ENCODE results near the gene ZNF322.

Gene ZNF322

DNA sequence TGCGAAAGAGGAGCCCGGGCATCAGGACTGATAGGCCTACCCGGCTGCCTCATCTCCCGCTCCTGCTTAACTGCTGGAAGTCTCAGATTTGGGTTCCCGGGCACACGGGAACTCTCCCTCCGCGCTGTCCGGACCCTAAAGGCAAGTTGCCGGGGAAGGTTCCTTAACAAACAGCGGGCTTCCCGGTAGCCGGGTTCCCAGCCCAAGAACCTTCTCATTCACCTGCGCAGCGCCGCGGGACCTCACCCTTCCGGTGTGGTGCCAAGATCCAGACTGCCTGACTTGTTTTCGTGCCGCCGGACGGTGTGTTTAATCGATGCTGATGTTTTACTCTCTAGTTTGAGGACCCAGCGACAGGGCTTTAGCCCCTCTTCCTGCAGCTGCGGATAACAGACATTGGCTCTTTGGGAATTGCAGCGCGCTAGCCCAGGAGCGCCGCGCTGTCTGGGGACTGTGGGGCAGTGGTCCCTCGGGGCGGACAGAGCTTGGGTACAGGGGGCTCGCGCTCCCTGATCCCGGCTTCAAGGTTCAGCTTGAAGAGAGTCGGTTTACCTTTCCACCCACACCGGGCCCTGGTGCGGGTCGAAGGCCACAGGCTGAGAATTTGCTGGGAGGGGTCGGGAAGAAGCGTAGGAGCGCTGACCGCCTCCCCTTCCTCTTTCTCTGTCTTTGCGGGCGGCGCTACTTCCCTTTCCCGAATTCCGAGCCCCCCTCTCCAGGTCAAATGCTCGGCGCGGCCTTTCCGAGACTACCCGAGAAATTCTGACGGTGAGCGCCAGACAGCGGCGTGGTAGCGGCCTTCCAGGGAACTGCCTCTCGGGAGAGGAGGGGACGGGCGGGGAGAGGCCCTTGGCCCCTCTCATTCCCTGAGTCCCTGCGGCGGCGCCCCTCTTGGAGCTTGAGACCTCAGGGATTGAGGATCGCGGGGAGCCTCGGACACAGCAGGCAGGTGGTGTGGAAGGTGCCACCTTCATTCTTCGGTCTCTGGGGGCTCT is 45.6 kb downstream of the ZNF322 start:
- DNase-seq (ENCODE audit: low read depth, low spot score), result no peak

DNA sequence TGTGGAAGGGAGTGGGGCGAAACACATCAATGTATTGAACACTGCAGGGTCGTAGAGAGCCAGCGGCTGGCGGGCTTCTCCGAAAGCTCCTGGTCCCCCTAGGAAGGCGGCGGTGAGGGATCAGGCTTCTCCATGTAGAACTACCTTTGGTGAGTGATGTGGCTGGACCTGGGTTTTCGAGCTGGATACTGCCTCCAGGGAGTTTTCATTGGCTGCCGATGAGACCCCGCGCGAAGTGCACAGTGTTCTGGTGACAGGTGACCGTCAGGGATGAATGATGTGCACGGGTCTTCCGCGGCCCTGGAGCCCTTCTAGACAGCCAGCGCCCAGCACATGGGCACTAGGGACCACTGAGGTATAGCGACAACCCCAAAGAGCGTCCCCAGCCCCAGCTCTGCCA is 46.3 kb downstream of the ZNF322 start:
- no peak for DNase-seq (ENCODE audit: low read depth, low spot score)

- no peak for DNase-seq (ENCODE audit: low read depth, low spot score)
These were observed 47.9 kb downstream of the ZNF322 start for GRCh38 chr6:26611599-26611998.

DNA sequence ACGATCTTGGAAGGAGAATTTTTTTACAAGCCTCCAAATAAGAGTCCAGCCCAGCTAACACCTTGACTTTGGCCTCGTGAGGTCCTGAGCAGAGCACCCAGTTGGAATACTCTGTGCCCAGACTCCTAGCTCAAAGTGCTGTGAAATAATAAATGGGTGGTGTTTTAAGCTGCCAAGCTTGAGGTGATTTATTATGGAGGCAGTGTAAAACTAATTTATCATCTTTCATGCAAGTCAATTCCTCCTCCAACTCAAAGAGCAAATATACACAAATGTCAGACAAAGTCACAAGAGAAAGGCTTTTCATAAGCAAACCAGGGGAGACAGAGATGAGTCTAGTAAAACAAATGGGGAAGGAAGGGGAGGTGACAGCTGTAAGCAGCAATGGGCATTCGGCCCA is 50.1 kb downstream of the ZNF322 start:
- no peak for DNase-seq (ENCODE audit: low read depth, low spot score)

GRCh38 chr6:26607434-26608230 is 51.9 kb downstream of the ZNF322 start:
- DNase-seq (ENCODE audit: low read depth, low spot score), result no peak

GRCh38 chr6:26604797-26605196 is 54.7 kb downstream of the ZNF322 start:
- DNase-seq (ENCODE audit: low read depth, low spot score), result no peak

DNA sequence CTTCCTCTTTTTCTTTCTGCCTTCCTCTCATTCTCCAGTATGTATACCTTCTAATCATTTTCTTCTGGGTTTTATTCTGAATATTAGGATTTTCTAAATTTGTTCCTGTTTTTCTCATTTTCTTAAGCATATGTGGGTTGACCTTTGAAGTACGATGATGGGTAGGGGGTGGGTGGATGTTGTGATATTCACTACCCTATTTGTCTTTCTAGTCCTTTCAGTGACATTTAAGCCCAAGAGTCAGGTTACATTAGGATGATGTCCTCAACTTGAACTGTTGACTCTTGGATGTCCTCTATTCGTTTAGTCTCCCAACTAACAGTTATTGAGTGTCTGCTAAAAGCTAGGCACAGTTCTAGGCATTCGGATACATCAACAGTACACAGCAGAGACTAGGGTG is 55.5 kb downstream of the ZNF322 start:
- DNase-seq (ENCODE audit: low read depth, low spot score), result no peak

GRCh38 chr6:26602262-26602661 is 57.3 kb downstream of the ZNF322 start:
- DNase-seq (ENCODE audit: low read depth, low spot score), result no peak

- no peak for DNase-seq (ENCODE audit: low read depth, low spot score)
These were observed 58.8 kb downstream of the ZNF322 start for GRCh38 chr6:26600759-26601158.

DNA sequence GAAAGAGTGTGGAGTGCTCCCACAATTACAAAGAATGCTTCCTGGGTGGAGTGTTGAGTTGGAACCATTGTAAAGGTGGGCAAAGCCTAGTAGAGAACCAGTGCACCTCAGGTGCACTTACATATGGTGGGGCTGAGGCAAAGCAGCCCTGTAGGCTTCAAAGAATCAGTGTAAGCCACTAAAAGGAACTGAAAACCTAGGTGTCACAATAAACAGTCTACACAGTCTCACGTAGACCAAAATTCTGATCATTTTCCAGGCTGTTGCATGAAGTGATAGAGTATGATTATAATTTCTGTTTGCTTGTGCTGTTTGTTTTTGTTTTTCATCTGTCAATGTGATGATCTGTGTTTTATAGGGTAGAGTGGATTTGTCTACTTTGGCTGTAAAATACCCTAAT is 60.0 kb downstream of the ZNF322 start:
- no peak for DNase-seq (ENCODE audit: low read depth, low spot score)

DNA sequence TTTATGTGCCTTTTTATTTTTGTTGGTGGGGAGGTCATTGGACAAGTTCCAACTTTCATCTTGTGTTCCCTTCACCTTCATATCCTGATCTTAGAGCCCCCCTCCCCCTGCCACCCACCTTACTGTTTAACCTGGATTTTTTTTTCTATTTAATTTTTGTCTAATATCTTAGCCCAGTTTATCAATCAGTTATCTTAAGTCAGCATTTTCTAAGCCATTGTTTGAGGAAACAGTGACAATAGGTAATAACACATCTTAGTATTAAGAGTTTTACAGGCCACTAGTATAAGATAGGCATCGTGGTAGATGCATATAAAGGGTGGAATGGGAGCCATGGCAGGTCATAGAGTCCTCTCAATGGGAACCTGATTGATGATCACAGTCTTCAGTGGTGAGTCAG is 60.4 kb downstream of the ZNF322 start:
- no peak for DNase-seq (ENCODE audit: low read depth, low spot score)

DNA sequence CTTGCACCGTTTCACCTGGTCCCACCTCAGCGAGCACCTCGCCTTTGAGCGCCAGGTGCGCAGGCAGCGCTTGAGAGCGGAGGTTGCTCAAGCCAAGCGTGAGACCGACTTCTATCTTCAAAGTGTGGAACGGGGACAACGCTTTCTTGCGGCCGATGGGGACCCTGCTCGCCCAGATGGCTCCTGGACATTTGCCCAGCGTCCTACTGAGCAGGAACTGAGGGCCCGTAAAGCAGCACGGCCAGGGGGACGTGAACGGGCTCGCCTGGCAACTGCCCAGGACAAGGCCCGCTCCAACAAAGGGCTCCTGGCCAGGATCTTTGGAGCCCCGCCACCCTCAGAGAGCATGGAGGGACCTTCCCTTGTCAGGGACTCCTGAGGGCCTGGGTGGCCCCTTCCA is 61.3 kb downstream of the ZNF322 start:
- no peak for DNase-seq (ENCODE audit: low read depth, low spot score)

GRCh38 chr6:26597821-26598220 is 61.7 kb downstream of the ZNF322 start:
- DNase-seq (ENCODE audit: low read depth, low spot score), result no peak

DNA sequence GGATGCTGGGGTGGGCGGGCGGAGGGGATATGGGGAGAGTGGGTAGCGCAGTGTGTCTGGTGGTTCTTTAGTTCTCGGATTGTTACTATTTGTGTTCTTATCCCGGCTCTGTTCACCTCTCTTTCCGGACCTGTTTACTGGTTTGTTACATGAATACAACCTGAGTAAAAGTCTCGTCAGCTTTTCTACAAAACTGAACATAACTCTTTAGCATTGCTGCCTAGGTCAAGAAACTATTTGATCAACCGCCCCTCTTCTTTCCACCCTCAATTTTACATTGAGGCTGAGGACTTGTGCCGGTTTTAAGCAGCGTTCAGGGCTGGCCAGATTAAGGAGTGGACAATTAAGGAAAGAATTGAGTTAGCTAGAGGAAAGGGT is 62.2 kb downstream of the ZNF322 start:
- DNase-seq (ENCODE audit: low read depth, low spot score), result no peak

GRCh38 chr6:26596579-26597388 is 62.8 kb downstream of the ZNF322 start, which contains the start of gene ABT1:
ABT1 (plus strand) TSS chr6:26596953; CDS start chr6:26596983, 30 bp downstream.
- DNase-seq (ENCODE audit: low read depth, low spot score), result peak; percentile 96

DNA sequence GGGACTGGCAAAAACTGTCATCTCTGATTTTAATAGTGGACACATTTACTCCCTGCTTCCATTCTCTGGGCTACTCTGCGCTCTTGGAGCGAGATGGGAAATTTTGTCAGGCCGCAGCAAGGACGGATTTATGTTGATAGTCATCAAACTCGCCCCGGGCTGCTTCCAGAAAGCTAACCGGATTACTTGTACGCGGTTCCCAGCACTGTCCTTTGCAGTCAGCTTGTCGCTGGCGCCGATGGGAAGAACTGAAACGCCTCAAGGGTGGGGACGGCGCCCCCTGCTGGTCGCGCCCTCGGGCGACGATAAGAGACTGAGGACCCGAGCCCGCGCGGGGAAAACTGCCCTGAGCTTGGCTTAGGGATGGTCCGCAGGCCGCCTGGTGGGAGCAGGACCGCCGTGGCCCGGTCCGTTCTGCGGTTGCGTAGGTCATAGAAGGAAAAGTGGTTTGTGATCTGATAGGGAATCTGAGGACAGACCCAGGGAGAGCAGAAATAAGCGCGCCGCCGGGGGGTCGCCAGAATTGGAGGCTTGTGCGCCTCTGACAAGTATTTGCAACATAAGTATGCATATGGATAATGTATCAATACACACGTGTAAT is 63.8 kb downstream of the ZNF322 start:
- no peak for DNase-seq (ENCODE audit: low read depth, low spot score)

- no peak for DNase-seq (ENCODE audit: low read depth, low spot score)
These were observed 64.6 kb downstream of the ZNF322 start for GRCh38 chr6:26594730-26595632.

GRCh38 chr6:26594131-26594498 is 65.4 kb downstream of the ZNF322 start:
- DNase-seq (ENCODE audit: low read depth, low spot score), result no peak

GRCh38 chr6:26593278-26594130 is 66.0 kb downstream of the ZNF322 start:
- no peak for DNase-seq (ENCODE audit: low read depth, low spot score)

Data from brain pericyte (primary cell).